Measurements from ENCODE around the gene ENOSF1.

GRCh38 chr18:629269-630150 lies 82.9 kb downstream of the ENOSF1 start:
- no peak for TF ChIP-seq CTCF (IDR thresholded peaks at IDR 0.05)
- no peak for TF ChIP-seq POLR2A (IDR thresholded peaks at IDR 0.05)

Data from heart left ventricle (tissue), 13 donors.